Astrocyte of the cerebellum (primary cell): Measurements from ENCODE around the gene PPP1R2.
"Not testable (repeated sequence)": the region's sequence is repeated elsewhere in the genome, so short reads cannot be mapped to it uniquely, and the experiment has no call there.

Source experiments
- DNase-seq: peaks from one replicate; pipeline ENCODE4 v3.0.0-alpha.2; 2011; ENCODE audit warnings: low read depth
- H3K4me3 ChIP-seq: 2 replicates; pipeline ENCODE4 v1.5.1; 2011; ENCODE audit warnings: mild to moderate bottlenecking, low read depth, low read length, moderate library complexity
- in situ Hi-C: cut with HindIII; loops from 2 replicates; pipeline ENCODE4 v1.10.0; 2017; ENCODE audit warnings: low sequenced_read_pairs
- TF ChIP-seq, protein P1 (sequence below): IDR thresholded peaks from 2 replicates; pipeline ENCODE4 v1.5.1; 2012; ENCODE audit warnings: low read length, low read depth, moderate library complexity, mild to moderate bottlenecking; ENCODE audit errors: missing control alignments

PPP1R2 gene

GRCh38 chr3:195532345-195532744 is 10.8 kb downstream of the PPP1R2 start:
- no peak for DNase-seq
- in situ Hi-C loops: no loop called here
- TF ChIP-seq, protein P1, sequence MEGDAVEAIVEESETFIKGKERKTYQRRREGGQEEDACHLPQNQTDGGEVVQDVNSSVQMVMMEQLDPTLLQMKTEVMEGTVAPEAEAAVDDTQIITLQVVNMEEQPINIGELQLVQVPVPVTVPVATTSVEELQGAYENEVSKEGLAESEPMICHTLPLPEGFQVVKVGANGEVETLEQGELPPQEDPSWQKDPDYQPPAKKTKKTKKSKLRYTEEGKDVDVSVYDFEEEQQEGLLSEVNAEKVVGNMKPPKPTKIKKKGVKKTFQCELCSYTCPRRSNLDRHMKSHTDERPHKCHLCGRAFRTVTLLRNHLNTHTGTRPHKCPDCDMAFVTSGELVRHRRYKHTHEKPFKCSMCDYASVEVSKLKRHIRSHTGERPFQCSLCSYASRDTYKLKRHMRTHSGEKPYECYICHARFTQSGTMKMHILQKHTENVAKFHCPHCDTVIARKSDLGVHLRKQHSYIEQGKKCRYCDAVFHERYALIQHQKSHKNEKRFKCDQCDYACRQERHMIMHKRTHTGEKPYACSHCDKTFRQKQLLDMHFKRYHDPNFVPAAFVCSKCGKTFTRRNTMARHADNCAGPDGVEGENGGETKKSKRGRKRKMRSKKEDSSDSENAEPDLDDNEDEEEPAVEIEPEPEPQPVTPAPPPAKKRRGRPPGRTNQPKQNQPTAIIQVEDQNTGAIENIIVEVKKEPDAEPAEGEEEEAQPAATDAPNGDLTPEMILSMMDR: no peak
- H3K4me3 ChIP-seq: no peak overlapping the region

GRCh38 chr3:195531683-195532082 is 11.4 kb downstream of the PPP1R2 start:
- DNase-seq: no peak
- in situ Hi-C loops: no loop called here
- TF ChIP-seq, protein P1: no peak
- H3K4me3 ChIP-seq: no peak overlapping the region

DNA sequence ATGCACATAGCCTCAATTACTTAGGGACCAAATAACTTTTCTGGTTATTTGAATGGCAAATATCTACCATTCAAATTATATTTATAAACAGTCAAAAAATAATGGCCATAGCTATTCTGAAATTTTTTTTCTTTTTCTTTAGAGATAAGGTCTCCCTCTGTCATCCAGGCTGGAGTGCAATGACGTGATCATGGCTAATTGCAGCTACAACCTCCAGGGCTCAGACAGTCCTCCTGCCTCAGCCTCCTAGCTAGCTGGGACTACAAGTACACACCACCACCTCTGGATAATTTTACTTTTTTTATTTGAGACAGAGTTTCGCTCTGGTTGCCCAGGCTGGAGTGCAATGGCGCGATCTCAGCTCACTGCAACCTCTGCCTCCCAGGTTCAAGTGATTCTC is 16.6 kb downstream of the PPP1R2 start:
- in situ Hi-C loops: no loop called here
- H3K4me3 ChIP-seq: no peak overlapping the region
- no peak for DNase-seq
- TF ChIP-seq, protein P1: no peak

- no peak for DNase-seq
- TF ChIP-seq, protein P1: no peak
- in situ Hi-C loops: no loop called here
- H3K4me3 ChIP-seq: no peak overlapping the region
These were observed 18.8 kb downstream of the PPP1R2 start for GRCh38 chr3:195524171-195524896.

- peak; percentile 31 for DNase-seq
- H3K4me3 ChIP-seq: no peak overlapping the region
- TF ChIP-seq, protein P1: peak; percentile 27
- in situ Hi-C loops: no loop called here
These were observed 20.7 kb downstream of the PPP1R2 start for GRCh38 chr3:195522254-195523023.

DNA sequence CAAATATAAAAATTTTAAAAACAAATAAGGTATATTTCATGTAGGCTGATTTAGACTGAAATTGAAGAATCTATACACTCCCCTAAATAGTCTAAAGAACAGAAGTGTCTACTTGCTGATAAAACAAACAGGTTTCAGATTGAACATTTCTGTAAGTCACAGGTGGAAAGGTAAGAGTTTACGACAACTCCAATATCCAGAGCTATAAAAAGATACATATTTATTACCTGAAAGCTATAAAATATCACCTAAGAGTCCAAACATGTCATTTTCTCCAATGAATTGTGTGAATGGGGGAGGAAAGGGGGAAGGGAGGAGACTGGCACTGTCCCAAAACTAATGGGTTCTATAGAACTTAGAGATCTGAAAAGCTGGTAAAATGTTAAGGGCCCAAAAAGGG is 26.1 kb downstream of the PPP1R2 start:
- no peak for DNase-seq
- in situ Hi-C loops: loop anchor here (10.0 kb wide), 1 partner anchor 212 kb away; no protein-coding TSS in a partner anchor
- no peak overlapping the region for H3K4me3 ChIP-seq
- TF ChIP-seq, protein P1: no peak

DNA sequence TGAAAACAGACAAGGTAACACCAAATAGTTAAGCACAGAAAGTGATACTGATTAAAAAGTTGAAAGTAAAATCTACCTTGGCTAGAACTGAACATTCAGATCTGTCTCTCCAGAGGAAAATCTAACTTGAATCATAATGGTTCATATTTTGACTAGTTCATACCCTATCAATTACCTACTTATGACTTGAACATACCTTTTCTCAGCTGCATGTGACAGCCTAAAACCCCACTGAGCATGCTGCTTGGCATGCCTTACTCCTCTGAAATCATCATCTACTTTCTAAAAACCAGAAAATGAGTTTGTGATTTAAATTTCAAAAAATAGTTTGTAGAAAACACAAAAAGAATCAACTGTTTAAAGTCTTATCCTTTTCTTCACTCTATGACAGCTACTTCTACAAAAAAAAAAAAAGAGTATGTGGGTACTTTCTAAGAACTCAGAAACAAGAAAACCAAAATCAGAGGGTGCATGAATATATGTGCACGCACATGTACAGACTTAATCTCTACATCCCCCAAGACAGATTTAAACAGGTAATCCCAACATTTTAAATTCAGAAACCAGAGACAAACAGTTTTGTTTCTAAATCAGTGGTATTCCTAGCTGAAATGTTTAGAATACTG is 28.4 kb downstream of the PPP1R2 start:
- in situ Hi-C loops: loop anchor here (10.0 kb wide), 1 partner anchor 210 kb away; no protein-coding TSS in a partner anchor
- DNase-seq: not testable (repeated sequence)

More for the DNA sequence above, 28.4 kb downstream of the PPP1R2 start:
- H3K4me3 ChIP-seq: not testable (repeated sequence)
